CD8-positive, alpha-beta memory T cell (primary cell): ENCODE results near the gene AP5S1. TPM values are rescaled to one million over a fixed set of nuclear protein-coding genes. Genes with fewer than 3 reads are reported as not detected.
A peak's percentile ranks its signal among the peaks of the same experiment; 100 is the strongest.

Source experiments
- CTCF ChIA-PET: fragments of 350-600 bp; sonication (Branson Sonifier 250); formaldehyde crosslinking; loops from one replicate; lab custom pipeline; 2021; ENCODE audit warnings: antibody characterized with exemption; lab: Charles Lee
- POLR2A ChIA-PET: fragments of 350-600 bp; sonication (Branson Sonifier 250); formaldehyde crosslinking; loops from one replicate; lab custom pipeline; 2021; ENCODE audit warnings: antibody characterized with exemption; lab: Charles Lee
- DNase-seq, 5 donors: peaks; one replicate each; pipeline versions ENCODE4 v3.0.0 to v3.0.0-alpha.2; 2020 to 2022; ENCODE audit warnings: mixed read lengths in 1 of 5
- H3K27ac ChIP-seq: one replicate; pipeline ENCODE4 v1.7.0; 2013; ENCODE audit warnings: low read depth, mild to moderate bottlenecking, low read length, moderate library complexity
- H3K27me3 ChIP-seq: 2 replicates; pipeline ENCODE4 v1.7.0; 2013; ENCODE audit warnings: low read length, mild to moderate bottlenecking; ENCODE audit not compliant: insufficient read depth, poor library complexity, severe bottlenecking
- H3K36me3 ChIP-seq: 2 replicates; pipeline ENCODE4 v1.7.0; 2013; ENCODE audit warnings: mild to moderate bottlenecking, low read length, moderate library complexity; ENCODE audit not compliant: insufficient read depth
- H3K4me1 ChIP-seq: 2 replicates; pipeline ENCODE4 v1.7.0; 2013; ENCODE audit warnings: mild to moderate bottlenecking, low read length, moderate library complexity; ENCODE audit not compliant: insufficient read depth
- H3K4me3 ChIP-seq: 2 replicates; pipeline ENCODE4 v1.7.0; 2013; ENCODE audit warnings: mild to moderate bottlenecking, low read length
- H3K9me3 ChIP-seq: 2 replicates; pipeline ENCODE4 v1.7.0; 2013; ENCODE audit warnings: mild to moderate bottlenecking, low read length
- H3K27ac Mint-ChIP-seq, 8 donors: one replicate each; pipeline ENCODE4 v1.8.0; 2020 to 2021; ENCODE audit warnings: mixed read lengths in 8 of 8, mild to moderate bottlenecking in 6 of 8, inconsistent platforms in 3 of 8, moderate library complexity in 3 of 8
- H3K27me3 Mint-ChIP-seq, 2 donors: one replicate each; pipeline ENCODE4 v1.8.0; 2020 to 2021; ENCODE audit warnings: mixed read lengths in 2 of 2, mild to moderate bottlenecking in 1 of 2, moderate library complexity in 1 of 2
- H3K36me3 Mint-ChIP-seq, 3 donors: one replicate each; pipeline ENCODE4 v1.8.0; 2020 to 2021; ENCODE audit warnings: mixed read lengths in 3 of 3, inconsistent platforms in 1 of 3, mild to moderate bottlenecking in 1 of 3
- H3K4me1 Mint-ChIP-seq, 3 donors: one replicate each; pipeline ENCODE4 v1.8.0; 2020 to 2021; ENCODE audit warnings: mixed read lengths in 3 of 3, inconsistent platforms in 1 of 3, mild to moderate bottlenecking in 1 of 3
- H3K4me3 Mint-ChIP-seq, 7 donors: one replicate each; pipeline ENCODE4 v1.8.0; 2020 to 2021; ENCODE audit warnings: mixed read lengths in 7 of 7, mild to moderate bottlenecking in 6 of 7, moderate library complexity in 4 of 7, inconsistent platforms in 2 of 7
- H3K9me3 Mint-ChIP-seq, 5 donors: one replicate each; pipeline ENCODE4 v1.8.0; 2020 to 2022; ENCODE audit warnings: mixed read lengths in 5 of 5, mild to moderate bottlenecking in 3 of 5, moderate library complexity in 2 of 5, inconsistent platforms in 1 of 5
- polyA plus RNA-seq: library from polyadenylated mRNA; unstranded; fragments of 300-500 nt; fragmentation: Illumina TruSeq; gene quantifications from one replicate; pipeline ENCODE4 v1.2.3, GENCODE V29; 2021
- total RNA-seq, 2 experiments: library from RNA; stranded (reverse); gene quantifications; one replicate each; pipeline ENCODE4 v1.2.3, GENCODE V29; 2021

Gene AP5S1
- total and polyA plus RNA-seq, 3 experiments from 2014 or later, result 14.0 to 18.4 (median 15.7) TPM

DNA sequence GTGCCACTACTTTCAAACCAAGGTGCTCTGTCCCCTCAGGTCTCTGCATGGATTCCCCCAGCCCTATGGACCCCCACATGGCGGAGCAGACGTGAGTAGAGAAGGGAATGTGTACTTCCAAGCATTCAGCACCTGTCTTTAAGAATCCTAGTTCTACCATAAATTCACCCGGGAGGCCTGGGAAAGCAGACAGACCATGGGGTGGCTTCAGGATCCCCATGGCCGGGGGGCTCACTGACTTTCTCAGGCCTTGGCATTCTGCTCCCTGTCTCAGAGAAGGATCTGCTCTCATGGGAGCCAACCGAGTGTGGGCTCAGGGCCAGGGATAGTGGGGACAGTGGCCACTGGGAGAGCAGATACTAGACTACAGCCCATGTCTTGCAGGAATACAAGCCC lies 22.0 kb upstream of the AP5S1 start:
- Histone ChIP-seq H3K27ac (peak overlapping the region; percentile 60), H3K9me3 (no peaks in the 10 kb centered on the region), H3K4me3 (peak overlapping the region; percentile 88), H3K36me3 (peaks cover 43% of the 10 kb centered on the region), H3K4me1 (peaks cover 60% of the 10 kb centered on the region), H3K27me3 (no peaks in the 10 kb centered on the region)
- no peaks in the 10 kb centered on the region for H3K9me3 Mint-ChIP-seq
- peaks cover 21 to 74% (median 27%) of the 10 kb centered on the region in 3 donors for H3K36me3 Mint-ChIP-seq
- POLR2A ChIA-PET, result interaction anchor here (1.0 to 2.0 kb wide), 2 partner anchors 12 to 22 kb away, joined by 3 to 10 read pairs; partner anchors contain the start of genes AP5S1 and CENPB
- CTCF ChIA-PET, result interaction anchor here (1.1 kb wide), 1 partner anchor 57 kb away, joined by 3 read pairs; no protein-coding TSS in a partner anchor
- no peak for DNase-seq
- peak overlapping the region; percentile 50 to 99 (median 93) for H3K27ac Mint-ChIP-seq
- peak overlapping the region; percentile 94 to 100 (median 98) for H3K4me3 Mint-ChIP-seq
- peaks cover 50 to 72% (median 61%) of the 10 kb centered on the region in 3 donors for H3K4me1 Mint-ChIP-seq
- peaks cover 0 to 3% of the 10 kb centered on the region in 2 donors for H3K27me3 Mint-ChIP-seq

DNA sequence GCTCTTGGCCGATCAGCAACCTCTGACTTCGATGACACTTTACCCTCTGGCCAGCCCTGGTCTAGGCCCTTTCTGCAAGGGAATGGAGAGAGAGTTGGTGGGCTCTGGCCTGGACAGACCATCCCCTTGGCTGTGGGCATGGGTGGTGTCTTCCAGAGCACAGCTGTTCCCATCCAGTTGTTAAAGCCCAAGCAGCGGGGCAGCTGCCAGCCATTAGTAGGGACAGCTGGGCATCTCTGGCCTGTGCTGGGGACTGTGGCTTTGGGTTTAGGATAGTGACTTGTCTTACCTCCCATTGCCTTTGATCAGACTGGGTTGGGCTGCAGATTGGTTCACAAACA lies 21.5 kb upstream of the AP5S1 start:
- Mint-ChIP-seq H3K27me3 (peaks cover 0 to 3% of the 10 kb centered on the region in 2 donors), H3K9me3 (no peaks in the 10 kb centered on the region), H3K27ac (peak overlapping the region; percentile 84 to 99 (median 93)), H3K4me1 (peaks cover 54 to 77% (median 66%) of the 10 kb centered on the region in 3 donors), H3K4me3 (peak overlapping the region; percentile 94 to 100 (median 98)), H3K36me3 (peaks cover 26 to 79% (median 31%) of the 10 kb centered on the region in 3 donors)
- Histone ChIP-seq H3K27ac (peak overlapping the region; percentile 25), H3K4me1 (peaks cover 60% of the 10 kb centered on the region), H3K9me3 (no peaks in the 10 kb centered on the region), H3K4me3 (peak overlapping the region; percentile 88), H3K36me3 (peaks cover 49% of the 10 kb centered on the region), H3K27me3 (no peaks in the 10 kb centered on the region)
- no peak for DNase-seq
- CTCF ChIA-PET, result interaction anchor here (0.9 to 2.9 kb wide), 3 partner anchors 21 to 56 kb away, joined by 3 to 29 read pairs (median 3); partner anchors contain the start of gene AP5S1
- POLR2A ChIA-PET, result interaction anchor here (1.0 to 2.0 kb wide), 3 partner anchors 12 to 21 kb away, joined by 3 to 10 read pairs (median 4); partner anchors contain the start of genes AP5S1 and CENPB

DNA sequence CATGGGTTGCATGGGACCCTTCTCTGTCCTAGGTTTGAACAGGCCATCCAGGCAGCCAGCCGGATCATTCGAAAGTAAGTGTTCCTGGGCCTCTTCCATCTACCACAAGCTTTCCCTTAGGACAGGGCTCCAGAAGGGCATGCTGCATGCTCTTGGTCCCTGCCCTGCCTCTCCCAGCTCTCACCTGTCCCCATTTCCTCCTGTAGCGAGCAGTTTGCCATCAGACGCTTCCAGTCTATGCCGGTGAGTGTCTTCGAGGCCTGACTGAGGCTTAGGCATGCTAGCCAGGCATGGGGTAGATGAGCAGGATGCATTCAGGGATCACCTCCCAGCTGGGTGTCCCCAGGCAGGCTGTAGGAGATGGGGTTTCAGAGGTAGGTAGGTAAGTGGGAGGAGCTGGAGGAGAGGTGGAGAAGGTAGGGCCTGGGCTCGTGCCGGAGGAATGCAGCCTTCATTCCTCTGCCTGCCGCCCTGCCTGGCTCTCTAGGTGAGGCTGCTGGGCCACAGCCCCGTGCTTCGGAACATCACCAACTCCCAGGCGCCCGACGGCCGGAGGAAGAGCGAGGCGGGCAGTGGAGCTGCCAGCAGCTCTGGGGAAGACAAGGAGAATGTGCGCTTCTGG lies 20.0 kb upstream of the AP5S1 start:
- Histone ChIP-seq H3K27ac (peak overlapping the region; percentile 49), H3K36me3 (peaks cover 59% of the 10 kb centered on the region), H3K4me3 (peak overlapping the region; percentile 88), H3K4me1 (peaks cover 60% of the 10 kb centered on the region), H3K9me3 (no peaks in the 10 kb centered on the region), H3K27me3 (no peaks in the 10 kb centered on the region)
- POLR2A ChIA-PET, result interaction anchor here (1.7 to 2.0 kb wide), 2 partner anchors 14 to 20 kb away, joined by 4 to 10 read pairs; partner anchors contain the start of genes AP5S1 and CENPB
- H3K4me3 Mint-ChIP-seq, result peak overlapping the region in 6 of 7 donors; percentile 39 to 100 (median 98)
- H3K9me3 Mint-ChIP-seq, result no peaks in the 10 kb centered on the region
- H3K36me3 Mint-ChIP-seq, result peaks cover 35 to 92% (median 42%) of the 10 kb centered on the region in 3 donors
- DNase-seq, result no peak
- peaks cover 0 to 3% of the 10 kb centered on the region in 2 donors for H3K27me3 Mint-ChIP-seq
- CTCF ChIA-PET, result interaction anchor here (0.9 to 2.9 kb wide), 2 partner anchors 13 to 19 kb away, joined by 4 to 29 read pairs; partner anchors contain the start of gene AP5S1
- peaks cover 61 to 84% (median 68%) of the 10 kb centered on the region in 3 donors for H3K4me1 Mint-ChIP-seq
- peak overlapping the region; percentile 73 to 97 (median 90) for H3K27ac Mint-ChIP-seq

DNA sequence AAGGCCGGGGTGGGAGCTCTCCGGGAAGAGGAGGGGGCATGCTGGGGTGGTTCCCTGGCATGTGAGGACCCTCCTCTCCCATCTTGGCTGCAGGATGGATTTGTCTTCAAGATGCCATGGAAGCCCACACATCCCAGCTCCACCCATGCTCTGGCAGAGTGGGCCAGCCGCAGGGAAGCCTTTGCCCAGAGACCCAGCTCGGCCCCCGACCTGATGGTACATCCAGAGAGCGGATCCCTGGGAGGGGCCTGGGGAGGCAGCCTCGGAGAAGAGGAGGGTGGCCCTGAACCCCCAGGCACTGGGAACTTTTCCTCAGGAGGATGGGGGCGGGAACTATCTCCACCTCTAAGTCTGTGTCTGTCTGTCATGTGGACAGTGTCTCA lies 19.5 kb upstream of the AP5S1 start:
- H3K27ac ChIP-seq, result peak overlapping the region; percentile 49
- H3K4me3 ChIP-seq, result no peak overlapping the region
- no peaks in the 10 kb centered on the region for H3K27me3 ChIP-seq
- Mint-ChIP-seq H3K9me3 (no peaks in the 10 kb centered on the region), H3K4me1 (peaks cover 62 to 84% (median 68%) of the 10 kb centered on the region in 3 donors), H3K27ac (peak overlapping the region in 6 of 8 donors; percentile 47 to 97 (median 70)), H3K4me3 (no peak overlapping the region), H3K36me3 (peaks cover 40 to 94% (median 46%) of the 10 kb centered on the region in 3 donors), H3K27me3 (peaks cover 0 to 3% of the 10 kb centered on the region in 2 donors)
- H3K4me1 ChIP-seq, result peaks cover 63% of the 10 kb centered on the region
- no peak for DNase-seq
- H3K36me3 ChIP-seq, result peaks cover 64% of the 10 kb centered on the region
- POLR2A ChIA-PET, result interaction anchor here (1.7 kb wide), 1 partner anchor 14 kb away, joined by 4 read pairs; the partner anchor contains the start of gene CENPB
- CTCF ChIA-PET, result interaction anchor here (0.6 to 2.9 kb wide), 2 partner anchors 19 to 1127 kb away, joined by 3 to 29 read pairs; partner anchors contain the start of gene AP5S1
- H3K9me3 ChIP-seq, result no peaks in the 10 kb centered on the region

DNA sequence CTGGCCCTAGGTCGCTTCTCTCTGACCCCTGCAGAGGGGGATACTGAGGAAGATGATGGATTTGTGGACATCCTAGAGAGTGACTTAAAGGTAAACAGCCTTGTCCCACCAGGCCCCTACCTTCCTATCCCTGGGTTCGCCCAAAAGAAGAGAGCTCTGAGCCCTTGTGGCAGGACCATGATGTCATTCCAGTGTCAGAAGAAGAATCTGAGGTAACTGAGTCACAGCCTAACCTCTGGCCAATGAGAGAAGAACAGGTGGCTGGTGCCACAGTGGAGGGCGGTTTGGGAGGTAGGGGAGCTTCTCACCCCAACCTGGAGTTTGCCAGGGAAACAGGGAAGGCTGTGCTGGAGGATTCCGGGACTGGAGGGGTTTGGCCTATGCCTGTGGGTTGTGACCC lies 19.0 kb upstream of the AP5S1 start:
- no peaks in the 10 kb centered on the region for H3K9me3 ChIP-seq
- Mint-ChIP-seq H3K27me3 (peaks cover 0 to 3% of the 10 kb centered on the region in 2 donors), H3K9me3 (no peaks in the 10 kb centered on the region), H3K27ac (peak overlapping the region in 7 of 8 donors; percentile 47 to 97 (median 70)), H3K4me3 (no peak overlapping the region), H3K4me1 (peaks cover 65 to 87% (median 68%) of the 10 kb centered on the region in 3 donors), H3K36me3 (peaks cover 40 to 95% (median 48%) of the 10 kb centered on the region in 3 donors)
- no peaks in the 10 kb centered on the region for H3K27me3 ChIP-seq
- H3K27ac ChIP-seq, result peak overlapping the region; percentile 49
- ChIA-PET CTCF (interaction anchor here (0.6 to 2.9 kb wide), 2 partner anchors 18 to 1128 kb away, joined by 3 to 29 read pairs; partner anchors contain the start of gene AP5S1), POLR2A (no interaction called here)
- peaks cover 69% of the 10 kb centered on the region for H3K36me3 ChIP-seq
- H3K4me1 ChIP-seq, result peaks cover 64% of the 10 kb centered on the region
- peak in 1 of 5 donors; percentile 42 for DNase-seq
- no peak overlapping the region for H3K4me3 ChIP-seq

DNA sequence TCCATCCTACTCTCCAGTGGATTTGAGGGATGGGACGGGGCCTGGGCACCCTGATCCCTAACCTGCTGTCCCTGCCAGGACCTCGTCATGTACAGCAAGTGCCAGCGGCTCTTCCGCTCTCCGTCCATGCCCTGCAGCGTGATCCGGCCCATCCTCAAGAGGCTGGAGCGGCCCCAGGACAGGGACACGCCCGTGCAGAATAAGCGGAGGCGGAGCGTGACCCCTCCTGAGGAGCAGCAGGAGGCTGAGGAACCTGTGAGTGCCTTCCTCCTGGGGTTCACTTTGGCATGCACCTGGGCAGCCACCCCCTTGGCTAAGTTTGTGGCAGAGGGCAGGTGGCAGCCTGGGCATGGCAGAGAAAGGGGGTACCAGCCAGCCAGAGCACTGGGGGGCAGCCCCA lies 18.5 kb upstream of the AP5S1 start:
- no peak for DNase-seq
- Mint-ChIP-seq H3K4me1 (peaks cover 68 to 91% (median 72%) of the 10 kb centered on the region in 3 donors), H3K27me3 (peaks cover 0 to 3% of the 10 kb centered on the region in 2 donors), H3K27ac (peak overlapping the region in 6 of 8 donors; percentile 47 to 88 (median 66)), H3K4me3 (peak overlapping the region in 1 of 7 donors; percentile 68), H3K9me3 (no peaks in the 10 kb centered on the region), H3K36me3 (peaks cover 40 to 97% (median 47%) of the 10 kb centered on the region in 3 donors)
- Histone ChIP-seq H3K36me3 (peaks cover 70% of the 10 kb centered on the region), H3K9me3 (no peaks in the 10 kb centered on the region), H3K4me3 (no peak overlapping the region), H3K27me3 (no peaks in the 10 kb centered on the region), H3K4me1 (peaks cover 67% of the 10 kb centered on the region), H3K27ac (no peak overlapping the region)
- ChIA-PET POLR2A (no interaction called here), CTCF (interaction anchor here (2.9 kb wide), 1 partner anchor 18 kb away, joined by 29 read pairs; the partner anchor contains the start of gene AP5S1)

DNA sequence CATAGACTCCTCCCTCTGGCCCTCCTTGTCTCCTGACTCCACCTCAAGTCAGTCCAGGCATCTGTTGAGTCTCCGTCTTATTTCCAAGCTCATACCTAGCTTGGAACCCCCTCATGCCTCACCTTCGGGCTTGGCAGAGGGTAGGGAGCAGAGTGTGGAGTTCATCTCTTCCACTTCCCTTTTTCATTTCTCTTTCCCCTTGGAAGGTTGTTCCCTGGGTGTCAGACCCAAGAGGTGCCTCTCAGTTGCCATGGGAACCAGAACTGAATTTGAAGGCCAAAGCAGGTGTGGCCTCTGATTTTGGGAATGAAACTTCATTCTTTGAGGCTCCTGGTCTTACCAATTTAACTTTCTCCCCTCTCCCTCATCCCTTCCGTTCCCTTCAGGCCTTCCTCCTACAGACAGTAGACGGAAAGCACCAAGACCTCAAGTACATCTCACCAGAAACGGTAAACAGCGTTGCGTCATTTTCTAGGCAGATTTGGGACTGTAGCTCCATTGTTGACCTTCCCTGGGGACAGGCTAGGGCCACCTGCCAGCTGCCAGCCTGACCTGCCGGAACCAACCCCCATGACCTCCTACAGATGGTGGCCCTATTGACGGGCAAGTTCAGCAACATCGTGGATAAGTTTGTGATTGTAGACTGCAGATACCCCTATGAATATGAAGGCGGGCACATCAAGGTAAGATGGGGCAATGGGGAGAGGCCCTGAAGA lies 17.7 kb upstream of the AP5S1 start:
- Mint-ChIP-seq H3K4me3 (peak overlapping the region in 6 of 7 donors; percentile 20 to 72 (median 37)), H3K36me3 (peaks cover 37 to 93% (median 41%) of the 10 kb centered on the region in 3 donors), H3K4me1 (peaks cover 74 to 95% (median 77%) of the 10 kb centered on the region in 3 donors), H3K27me3 (peaks cover 0 to 3% of the 10 kb centered on the region in 2 donors), H3K9me3 (no peaks in the 10 kb centered on the region), H3K27ac (peak overlapping the region; percentile 18 to 98 (median 80))
- POLR2A ChIA-PET, result no interaction called here
- H3K9me3 ChIP-seq, result no peaks in the 10 kb centered on the region
- peaks cover 70% of the 10 kb centered on the region for H3K36me3 ChIP-seq
- no peaks in the 10 kb centered on the region for H3K27me3 ChIP-seq
- DNase-seq, result peak in 1 of 5 donors; percentile 22
- CTCF ChIA-PET, result interaction anchor here (3.2 kb wide), 1 partner anchor 18 kb away, joined by 18 read pairs; the partner anchor contains the start of gene AP5S1
- peaks cover 74% of the 10 kb centered on the region for H3K4me1 ChIP-seq
- no peak overlapping the region for H3K4me3 ChIP-seq
- no peak overlapping the region for H3K27ac ChIP-seq
